CD4-positive, alpha-beta T cell (primary cell): ENCODE data around the gene ACER1. TPM values are rescaled to one million over a fixed set of nuclear protein-coding genes. Genes with fewer than 3 reads are reported as not detected.
"Not testable (repeated sequence)": the region's sequence is repeated elsewhere in the genome, so short reads cannot be mapped to it uniquely, and the experiment has no call there.

Source experiments
- ATAC-seq: fragments of 200-7000 bp; cut with Tn5 transposase; one replicate; pipeline ENCODE4 v1.10.0; 2022; ENCODE audit warnings: mild to moderate bottlenecking; ENCODE audit not compliant: poor library complexity
- CTCF ChIA-PET: fragments of 350-600 bp; sonication (Branson Sonifier 250); formaldehyde crosslinking; loops from one replicate; lab custom pipeline; 2021; ENCODE audit warnings: antibody characterized with exemption, inconsistent platforms; lab: Charles Lee
- POLR2A ChIA-PET: fragments of 350-600 bp; sonication (Branson Sonifier 250); formaldehyde crosslinking; loops from one replicate; lab custom pipeline; 2021; ENCODE audit warnings: antibody characterized with exemption, inconsistent platforms; lab: Charles Lee
- DNase-seq, 14 experiments: peaks; one replicate each; pipeline ENCODE4 v3.0.0-alpha.2; 2013 to 2020; ENCODE audit warnings: mixed read lengths in 2 of 14
- H3K27ac ChIP-seq, 2 donors: one replicate each; pipeline versions ENCODE4 v1.5.1 to v1.7.0; 2013; ENCODE audit warnings: low read length in 2 of 2, low read depth in 1 of 2, mild to moderate bottlenecking in 1 of 2
- H3K27me3 ChIP-seq, 2 experiments: 1 replicate in 1 of 2; 2 replicates in 1 of 2; pipeline versions ENCODE4 v1.6.1 to v1.7.0; 2013; ENCODE audit warnings: low read length in 2 of 2, control low read depth in 1 of 2, mild to moderate bottlenecking in 1 of 2, moderate library complexity in 1 of 2; ENCODE audit not compliant: insufficient read depth in 2 of 2, control insufficient read depth in 1 of 2
- H3K36me3 ChIP-seq: one replicate; pipeline ENCODE4 v1.6.1; 2013; ENCODE audit warnings: low read length, control low read depth; ENCODE audit not compliant: insufficient read depth
- H3K4me1 ChIP-seq: one replicate; pipeline ENCODE4 v1.6.1; 2013; ENCODE audit warnings: low read length, control low read depth; ENCODE audit not compliant: insufficient read depth
- H3K4me3 ChIP-seq: one replicate; pipeline ENCODE4 v1.5.1; 2013; ENCODE audit warnings: mild to moderate bottlenecking, low read length, moderate library complexity
- H3K9me3 ChIP-seq, 2 experiments: 1 replicate in 1 of 2; 2 replicates in 1 of 2; pipeline versions ENCODE4 v1.6.1 to v1.7.0; 2013; ENCODE audit warnings: low read length in 2 of 2, mild to moderate bottlenecking in 2 of 2, control low read depth in 1 of 2, moderate library complexity in 1 of 2; ENCODE audit not compliant: control insufficient read depth in 1 of 2, insufficient read depth in 1 of 2
- H3K27ac Mint-ChIP-seq: one replicate; pipeline ENCODE4 v1.8.0; 2020; ENCODE audit warnings: mixed read lengths
- H3K27me3 Mint-ChIP-seq: one replicate; pipeline ENCODE4 v1.8.0; 2021; ENCODE audit warnings: mixed read lengths
- H3K36me3 Mint-ChIP-seq: one replicate; pipeline ENCODE4 v1.8.0; 2021; ENCODE audit warnings: low read depth, mixed read lengths
- H3K4me1 Mint-ChIP-seq: one replicate; pipeline ENCODE4 v1.8.0; 2021; ENCODE audit warnings: low read depth, mixed read lengths
- H3K4me3 Mint-ChIP-seq: one replicate; pipeline ENCODE4 v1.8.0; 2020; ENCODE audit warnings: mild to moderate bottlenecking, mixed read lengths
- H3K9me3 Mint-ChIP-seq: one replicate; pipeline ENCODE4 v1.8.0; 2020; ENCODE audit warnings: mixed read lengths
- CTCF ChIP-seq: fragments of 200-600 bp; IDR thresholded peaks from one replicate; pipeline ENCODE4 v1.8.0; 2022; ENCODE audit warnings: antibody characterized with exemption, mild to moderate bottlenecking
- intact Hi-C, 2 experiments: fragments of 100-400 bp; cut with DNase I in 1 of 2; cut with micrococcal nuclease in 1 of 2; formaldehyde crosslinking; loops; one replicate each; pipeline versions ENCODE4 v1.15.1 to v1.9.0; 2023 to 2025; cut with DNase I, micrococcal nuclease
- total RNA-seq, 174 experiments: library from RNA in 2 of 174; stranded (reverse) in 2 of 174; gene quantifications; one replicate each; pipeline ENCODE4 v1.2.3 and lab custom pipeline; 2021 to 2026

ACER1 gene
- total RNA-seq, 2 experiments from 2014 or later = 2.7 to 3.1 TPM

GRCh38 chr19:6359568-6360341 lies 26.3 kb upstream of the ACER1 start:
- no peaks in the 10 kb centered on the region for H3K27me3 Mint-ChIP-seq
- H3K4me3 Mint-ChIP-seq = peak overlapping the region; percentile 67
- CTCF ChIA-PET = interaction anchor here (0.6 kb wide), 1 partner anchor 1544 kb away, joined by 3 read pairs; the partner anchor contains the start of gene MAP2K7
- Histone ChIP-seq H3K9me3 (no peaks in the 10 kb centered on the region), H3K27me3 (no peaks in the 10 kb centered on the region), H3K27ac (no peak overlapping the region), H3K4me1 (peaks cover 35% of the 10 kb centered on the region), H3K36me3 (peaks cover 16% of the 10 kb centered on the region), H3K4me3 (no peak overlapping the region)
- POLR2A ChIA-PET = interaction anchor here (1.4 to 6.3 kb wide), 3 partner anchors 12 to 456 kb away, joined by 3 to 172 read pairs (median 53); partner anchors contain the start of genes ALKBH7 and KHSRP
- no peak for TF ChIP-seq CTCF
- ATAC-seq (no peak), DNase-seq (no peak)
- no peaks in the 10 kb centered on the region for H3K9me3 Mint-ChIP-seq
- no peak overlapping the region for H3K27ac Mint-ChIP-seq
- peaks cover 27% of the 10 kb centered on the region for H3K4me1 Mint-ChIP-seq
- peaks cover 44% of the 10 kb centered on the region for H3K36me3 Mint-ChIP-seq
- intact Hi-C loops = loop anchor here in 1 of 2 experiments (5.0 to 10.0 kb wide), 4 partner anchors 505 to 1565 kb away; partner anchors contain the start of genes CTXN1, HSD11B1L, MICOS13 and SNAPC2

- intact Hi-C loops = no loop called here
- no peaks in the 10 kb centered on the region for H3K9me3 Mint-ChIP-seq
- H3K36me3 ChIP-seq = peaks cover 6% of the 10 kb centered on the region
- H3K27ac Mint-ChIP-seq = no peak overlapping the region
- H3K27ac ChIP-seq = no peak overlapping the region
- peaks cover 22% of the 10 kb centered on the region for H3K4me1 Mint-ChIP-seq
- H3K9me3 ChIP-seq = no peaks in the 10 kb centered on the region
- peaks cover 40% of the 10 kb centered on the region for H3K36me3 Mint-ChIP-seq
- POLR2A ChIA-PET = interaction anchor here (1.6 kb wide), 1 partner anchor 15 kb away, joined by 5 read pairs; the partner anchor contains the start of gene ALKBH7
- CTCF ChIA-PET = no interaction called here
- peak overlapping the region; percentile 38 for H3K4me3 Mint-ChIP-seq
- H3K4me1 ChIP-seq = peaks cover 20% of the 10 kb centered on the region
- no peak for ATAC-seq
- no peak overlapping the region for H3K4me3 ChIP-seq
- no peaks in the 10 kb centered on the region for H3K27me3 Mint-ChIP-seq
- no peak for DNase-seq
- H3K27me3 ChIP-seq = no peaks in the 10 kb centered on the region
- TF ChIP-seq CTCF = no peak
Observed at GRCh38 chr19:6358003-6358402, 24.6 kb upstream of the ACER1 start.

GRCh38 chr19:6357174-6357573 lies 23.8 kb upstream of the ACER1 start:
- Histone ChIP-seq H3K27ac (no peak overlapping the region), H3K36me3 (peaks cover 14% of the 10 kb centered on the region), H3K4me3 (no peak overlapping the region), H3K9me3 (no peaks in the 10 kb centered on the region), H3K4me1 (peaks cover 12% of the 10 kb centered on the region), H3K27me3 (no peaks in the 10 kb centered on the region)
- no peaks in the 10 kb centered on the region for H3K27me3 Mint-ChIP-seq
- no peak for TF ChIP-seq CTCF
- ChIA-PET POLR2A (interaction anchor here (0.6 to 1.6 kb wide), 2 partner anchors 15 to 275 kb away, joined by 3 to 5 read pairs; partner anchors contain the start of gene ALKBH7), CTCF (no interaction called here)
- no peak for DNase-seq
- no peaks in the 10 kb centered on the region for H3K9me3 Mint-ChIP-seq
- peaks cover 41% of the 10 kb centered on the region for H3K36me3 Mint-ChIP-seq
- peaks cover 15% of the 10 kb centered on the region for H3K4me1 Mint-ChIP-seq
- H3K27ac Mint-ChIP-seq = no peak overlapping the region
- intact Hi-C loops = no loop called here
- H3K4me3 Mint-ChIP-seq = no peak overlapping the region
- ATAC-seq = no peak

- H3K9me3 ChIP-seq, intact Hi-C loops, H3K27me3 ChIP-seq, POLR2A ChIA-PET, H3K4me3 ChIP-seq, H3K4me1 ChIP-seq, ATAC-seq, H3K27ac ChIP-seq, H3K4me1 Mint-ChIP-seq, DNase-seq, H3K9me3 Mint-ChIP-seq, CTCF ChIA-PET, H3K27me3 Mint-ChIP-seq, H3K4me3 Mint-ChIP-seq, H3K27ac Mint-ChIP-seq: not testable (repeated sequence)
- peaks cover 17% of the 10 kb centered on the region for H3K36me3 ChIP-seq
- H3K36me3 Mint-ChIP-seq = peaks cover 45% of the 10 kb centered on the region
Observed at GRCh38 chr19:6355321-6356040, 22.1 kb upstream of the ACER1 start.
